ENCODE results near the gene CCDC33. TPM values are rescaled to one million over a fixed set of nuclear protein-coding genes. Genes with fewer than 3 reads are reported as not detected.

Gene CCDC33
- total and polyA plus RNA-seq, 2 experiments from 2014 or later, result 2.6 to 2.8 TPM

DNA sequence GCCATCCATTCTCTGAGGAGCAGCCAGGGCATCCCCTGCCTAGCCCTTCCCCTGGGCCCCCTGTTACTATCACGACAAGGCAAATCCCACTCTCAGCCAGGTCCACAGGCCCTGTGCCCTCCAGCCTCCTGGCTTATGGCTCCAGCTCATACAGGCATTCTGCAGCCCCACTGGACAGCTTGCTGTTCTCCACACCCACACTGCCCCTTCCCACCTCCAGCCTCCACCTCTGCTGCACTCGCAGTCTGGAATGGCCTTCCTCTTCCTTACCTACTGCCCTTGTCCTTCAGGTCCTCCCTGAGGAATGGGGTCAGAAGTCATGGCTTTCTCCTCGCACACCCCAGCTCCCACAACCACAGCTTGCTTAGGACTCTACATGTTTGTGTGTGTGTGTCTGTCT, 40.4 kb downstream of the CCDC33 start (continued):
- TF ChIP-seq, protein P1, sequence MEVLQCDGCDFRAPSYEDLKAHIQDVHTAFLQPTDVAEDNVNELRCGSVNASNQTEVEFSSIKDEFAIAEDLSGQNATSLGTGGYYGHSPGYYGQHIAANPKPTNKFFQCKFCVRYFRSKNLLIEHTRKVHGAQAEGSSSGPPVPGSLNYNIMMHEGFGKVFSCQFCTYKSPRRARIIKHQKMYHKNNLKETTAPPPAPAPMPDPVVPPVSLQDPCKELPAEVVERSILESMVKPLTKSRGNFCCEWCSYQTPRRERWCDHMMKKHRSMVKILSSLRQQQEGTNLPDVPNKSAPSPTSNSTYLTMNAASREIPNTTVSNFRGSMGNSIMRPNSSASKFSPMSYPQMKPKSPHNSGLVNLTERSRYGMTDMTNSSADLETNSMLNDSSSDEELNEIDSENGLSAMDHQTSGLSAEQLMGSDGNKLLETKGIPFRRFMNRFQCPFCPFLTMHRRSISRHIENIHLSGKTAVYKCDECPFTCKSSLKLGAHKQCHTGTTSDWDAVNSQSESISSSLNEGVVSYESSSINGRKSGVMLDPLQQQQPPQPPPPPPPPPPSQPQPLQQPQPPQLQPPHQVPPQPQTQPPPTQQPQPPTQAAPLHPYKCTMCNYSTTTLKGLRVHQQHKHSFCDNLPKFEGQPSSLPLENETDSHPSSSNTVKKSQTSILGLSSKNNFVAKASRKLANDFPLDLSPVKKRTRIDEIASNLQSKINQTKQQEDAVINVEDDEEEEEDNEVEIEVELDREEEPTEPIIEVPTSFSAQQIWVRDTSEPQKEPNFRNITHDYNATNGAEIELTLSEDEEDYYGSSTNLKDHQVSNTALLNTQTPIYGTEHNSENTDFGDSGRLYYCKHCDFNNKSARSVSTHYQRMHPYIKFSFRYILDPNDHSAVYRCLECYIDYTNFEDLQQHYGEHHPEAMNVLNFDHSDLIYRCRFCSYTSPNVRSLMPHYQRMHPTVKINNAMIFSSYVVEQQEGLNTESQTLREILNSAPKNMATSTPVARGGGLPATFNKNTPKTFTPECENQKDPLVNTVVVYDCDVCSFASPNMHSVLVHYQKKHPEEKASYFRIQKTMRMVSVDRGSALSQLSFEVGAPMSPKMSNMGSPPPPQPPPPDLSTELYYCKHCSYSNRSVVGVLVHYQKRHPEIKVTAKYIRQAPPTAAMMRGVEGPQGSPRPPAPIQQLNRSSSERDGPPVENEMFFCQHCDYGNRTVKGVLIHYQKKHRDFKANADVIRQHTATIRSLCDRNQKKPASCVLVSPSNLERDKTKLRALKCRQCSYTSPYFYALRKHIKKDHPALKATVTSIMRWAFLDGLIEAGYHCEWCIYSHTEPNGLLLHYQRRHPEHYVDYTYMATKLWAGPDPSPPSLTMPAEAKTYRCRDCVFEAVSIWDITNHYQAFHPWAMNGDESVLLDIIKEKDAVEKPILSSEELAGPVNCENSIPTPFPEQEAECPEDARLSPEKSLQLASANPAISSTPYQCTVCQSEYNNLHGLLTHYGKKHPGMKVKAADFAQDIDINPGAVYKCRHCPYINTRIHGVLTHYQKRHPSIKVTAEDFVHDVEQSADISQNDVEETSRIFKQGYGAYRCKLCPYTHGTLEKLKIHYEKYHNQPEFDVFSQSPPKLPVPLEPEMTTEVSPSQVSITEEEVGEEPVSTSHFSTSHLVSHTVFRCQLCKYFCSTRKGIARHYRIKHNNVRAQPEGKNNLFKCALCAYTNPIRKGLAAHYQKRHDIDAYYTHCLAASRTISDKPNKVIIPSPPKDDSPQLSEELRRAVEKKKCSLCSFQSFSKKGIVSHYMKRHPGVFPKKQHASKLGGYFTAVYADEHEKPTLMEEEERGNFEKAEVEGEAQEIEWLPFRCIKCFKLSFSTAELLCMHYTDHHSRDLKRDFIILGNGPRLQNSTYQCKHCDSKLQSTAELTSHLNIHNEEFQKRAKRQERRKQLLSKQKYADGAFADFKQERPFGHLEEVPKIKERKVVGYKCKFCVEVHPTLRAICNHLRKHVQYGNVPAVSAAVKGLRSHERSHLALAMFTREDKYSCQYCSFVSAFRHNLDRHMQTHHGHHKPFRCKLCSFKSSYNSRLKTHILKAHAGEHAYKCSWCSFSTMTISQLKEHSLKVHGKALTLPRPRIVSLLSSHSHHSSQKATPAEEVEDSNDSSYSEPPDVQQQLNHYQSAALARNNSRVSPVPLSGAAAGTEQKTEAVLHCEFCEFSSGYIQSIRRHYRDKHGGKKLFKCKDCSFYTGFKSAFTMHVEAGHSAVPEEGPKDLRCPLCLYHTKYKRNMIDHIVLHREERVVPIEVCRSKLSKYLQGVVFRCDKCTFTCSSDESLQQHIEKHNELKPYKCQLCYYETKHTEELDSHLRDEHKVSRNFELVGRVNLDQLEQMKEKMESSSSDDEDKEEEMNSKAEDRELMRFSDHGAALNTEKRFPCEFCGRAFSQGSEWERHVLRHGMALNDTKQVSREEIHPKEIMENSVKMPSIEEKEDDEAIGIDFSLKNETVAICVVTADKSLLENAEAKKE (CRISPR knock-in tag; IDR thresholded peaks at IDR 0.05), result no peak
- no peak for TF ChIP-seq NANOG (IDR thresholded peaks at IDR 0.05; ENCODE audit: borderline replicate concordance)
- no peak for TF ChIP-seq STAT1 (IDR thresholded peaks at IDR 0.05; ENCODE audit: unreplicated experiment)
- no peak for TF ChIP-seq ZNF331 (CRISPR knock-in tag; IDR thresholded peaks at IDR 0.05; ENCODE audit: low read depth)
- TF ChIP-seq, protein P2, sequence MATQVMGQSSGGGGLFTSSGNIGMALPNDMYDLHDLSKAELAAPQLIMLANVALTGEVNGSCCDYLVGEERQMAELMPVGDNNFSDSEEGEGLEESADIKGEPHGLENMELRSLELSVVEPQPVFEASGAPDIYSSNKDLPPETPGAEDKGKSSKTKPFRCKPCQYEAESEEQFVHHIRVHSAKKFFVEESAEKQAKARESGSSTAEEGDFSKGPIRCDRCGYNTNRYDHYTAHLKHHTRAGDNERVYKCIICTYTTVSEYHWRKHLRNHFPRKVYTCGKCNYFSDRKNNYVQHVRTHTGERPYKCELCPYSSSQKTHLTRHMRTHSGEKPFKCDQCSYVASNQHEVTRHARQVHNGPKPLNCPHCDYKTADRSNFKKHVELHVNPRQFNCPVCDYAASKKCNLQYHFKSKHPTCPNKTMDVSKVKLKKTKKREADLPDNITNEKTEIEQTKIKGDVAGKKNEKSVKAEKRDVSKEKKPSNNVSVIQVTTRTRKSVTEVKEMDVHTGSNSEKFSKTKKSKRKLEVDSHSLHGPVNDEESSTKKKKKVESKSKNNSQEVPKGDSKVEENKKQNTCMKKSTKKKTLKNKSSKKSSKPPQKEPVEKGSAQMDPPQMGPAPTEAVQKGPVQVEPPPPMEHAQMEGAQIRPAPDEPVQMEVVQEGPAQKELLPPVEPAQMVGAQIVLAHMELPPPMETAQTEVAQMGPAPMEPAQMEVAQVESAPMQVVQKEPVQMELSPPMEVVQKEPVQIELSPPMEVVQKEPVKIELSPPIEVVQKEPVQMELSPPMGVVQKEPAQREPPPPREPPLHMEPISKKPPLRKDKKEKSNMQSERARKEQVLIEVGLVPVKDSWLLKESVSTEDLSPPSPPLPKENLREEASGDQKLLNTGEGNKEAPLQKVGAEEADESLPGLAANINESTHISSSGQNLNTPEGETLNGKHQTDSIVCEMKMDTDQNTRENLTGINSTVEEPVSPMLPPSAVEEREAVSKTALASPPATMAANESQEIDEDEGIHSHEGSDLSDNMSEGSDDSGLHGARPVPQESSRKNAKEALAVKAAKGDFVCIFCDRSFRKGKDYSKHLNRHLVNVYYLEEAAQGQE (IDR thresholded peaks at IDR 0.05; ENCODE audit: unreplicated experiment), result no peak
- TF ChIP-seq EZH2phosphoT487 (IDR thresholded peaks at IDR 0.05; ENCODE audit: unreplicated experiment), result no peak

All from GM23338 (cell line).